ENCODE results near the gene PLAAT3.

Gene PLAAT3

GRCh38 chr11:63563201-63564055 lies 50.8 kb downstream of the PLAAT3 start, which contains the start of gene PLAAT2:
Gene PLAAT2 (minus strand): TSS chr11:63563379. CDS start chr11:63563324, 55 bp downstream.
- H3K4me1 ChIP-seq (ENCODE audit: insufficient read depth, low read length): peaks cover 19% of the 10 kb centered on the region
- no peaks in the 10 kb centered on the region for H3K36me3 ChIP-seq (ENCODE audit: insufficient read depth, low read length)
- no peak within 1 kb of the TSS for H3K4me3 ChIP-seq (ENCODE audit: low read depth in 1 of 2, low read length in 2 of 2)
- H3K27ac ChIP-seq (ENCODE audit: low read depth, low read length): no peak within 1 kb of the TSS
- no peaks in the 10 kb centered on the region for H3K9me3 ChIP-seq (ENCODE audit: low read length)
- no peaks in the 10 kb centered on the region for H3K27me3 ChIP-seq (ENCODE audit: control insufficient read depth in 1 of 2, insufficient read depth in 2 of 2, low read length in 2 of 2)
- no peak within 1 kb of the TSS for H3K9ac ChIP-seq (ENCODE audit: low read length)

- peaks cover 12% of the 10 kb centered on the region for H3K4me1 ChIP-seq (ENCODE audit: insufficient read depth, low read length)
- no peaks in the 10 kb centered on the region for H3K9me3 ChIP-seq (ENCODE audit: low read length)
- H3K27me3 ChIP-seq (ENCODE audit: control insufficient read depth in 1 of 2, insufficient read depth in 2 of 2, low read length in 2 of 2): no peaks in the 10 kb centered on the region
- no peak overlapping the region for H3K4me3 ChIP-seq (ENCODE audit: low read depth in 1 of 2, low read length in 2 of 2)
- H3K9ac ChIP-seq (ENCODE audit: low read length): no peak overlapping the region
- H3K27ac ChIP-seq (ENCODE audit: low read depth, low read length): no peak overlapping the region
- no peaks in the 10 kb centered on the region for H3K36me3 ChIP-seq (ENCODE audit: insufficient read depth, low read length)
Measured at GRCh38 chr11:63560506-63561180, 53.6 kb downstream of the PLAAT3 start.

GRCh38 chr11:63558459-63559157 lies 55.6 kb downstream of the PLAAT3 start:
- Histone ChIP-seq H3K27ac (ENCODE audit: low read depth, low read length) (no peak overlapping the region), H3K4me3 (ENCODE audit: low read depth in 1 of 2, low read length in 2 of 2) (no peak overlapping the region), H3K27me3 (ENCODE audit: control insufficient read depth in 1 of 2, insufficient read depth in 2 of 2, low read length in 2 of 2) (no peaks in the 10 kb centered on the region), H3K9ac (ENCODE audit: low read length) (no peak overlapping the region), H3K4me1 (ENCODE audit: insufficient read depth, low read length) (peaks cover 12% of the 10 kb centered on the region), H3K36me3 (ENCODE audit: insufficient read depth, low read length) (no peaks in the 10 kb centered on the region), H3K9me3 (ENCODE audit: low read length) (no peaks in the 10 kb centered on the region)

GRCh38 chr11:63557570-63557969 lies 56.7 kb downstream of the PLAAT3 start:
- H3K27ac ChIP-seq (ENCODE audit: low read depth, low read length): no peak overlapping the region
- peaks cover 12% of the 10 kb centered on the region for H3K4me1 ChIP-seq (ENCODE audit: insufficient read depth, low read length)
- no peak overlapping the region for H3K4me3 ChIP-seq (ENCODE audit: low read depth in 1 of 2, low read length in 2 of 2)
- no peaks in the 10 kb centered on the region for H3K27me3 ChIP-seq (ENCODE audit: control insufficient read depth in 1 of 2, insufficient read depth in 2 of 2, low read length in 2 of 2)
- H3K9ac ChIP-seq (ENCODE audit: low read length): no peak overlapping the region
- H3K9me3 ChIP-seq (ENCODE audit: low read length): no peaks in the 10 kb centered on the region
- no peaks in the 10 kb centered on the region for H3K36me3 ChIP-seq (ENCODE audit: insufficient read depth, low read length)

GRCh38 chr11:63556404-63557013 lies 57.7 kb downstream of the PLAAT3 start:
- no peaks in the 10 kb centered on the region for H3K9me3 ChIP-seq (ENCODE audit: low read length)
- H3K36me3 ChIP-seq (ENCODE audit: insufficient read depth, low read length): no peaks in the 10 kb centered on the region
- no peak overlapping the region for H3K9ac ChIP-seq (ENCODE audit: low read length)
- H3K27me3 ChIP-seq (ENCODE audit: control insufficient read depth in 1 of 2, insufficient read depth in 2 of 2, low read length in 2 of 2): no peaks in the 10 kb centered on the region
- no peak overlapping the region for H3K4me3 ChIP-seq (ENCODE audit: low read depth in 1 of 2, low read length in 2 of 2)
- H3K4me1 ChIP-seq (ENCODE audit: insufficient read depth, low read length): peaks cover 12% of the 10 kb centered on the region
- H3K27ac ChIP-seq (ENCODE audit: low read depth, low read length): no peak overlapping the region

- no peaks in the 10 kb centered on the region for H3K9me3 ChIP-seq (ENCODE audit: low read length)
- H3K9ac ChIP-seq (ENCODE audit: low read length): no peak overlapping the region
- H3K27me3 ChIP-seq (ENCODE audit: control insufficient read depth in 1 of 2, insufficient read depth in 2 of 2, low read length in 2 of 2): no peaks in the 10 kb centered on the region
- H3K4me1 ChIP-seq (ENCODE audit: insufficient read depth, low read length): peaks cover 4% of the 10 kb centered on the region
- no peak overlapping the region for H3K4me3 ChIP-seq (ENCODE audit: low read depth in 1 of 2, low read length in 2 of 2)
- no peak overlapping the region for H3K27ac ChIP-seq (ENCODE audit: low read depth, low read length)
- no peaks in the 10 kb centered on the region for H3K36me3 ChIP-seq (ENCODE audit: insufficient read depth, low read length)
Measured at GRCh38 chr11:63554877-63555223, 59.4 kb downstream of the PLAAT3 start.

- no peaks in the 10 kb centered on the region for H3K27me3 ChIP-seq (ENCODE audit: control insufficient read depth in 1 of 2, insufficient read depth in 2 of 2, low read length in 2 of 2)
- no peaks in the 10 kb centered on the region for H3K36me3 ChIP-seq (ENCODE audit: insufficient read depth, low read length)
- no peak overlapping the region for H3K27ac ChIP-seq (ENCODE audit: low read depth, low read length)
- peaks cover 4% of the 10 kb centered on the region for H3K4me1 ChIP-seq (ENCODE audit: insufficient read depth, low read length)
- no peaks in the 10 kb centered on the region for H3K9me3 ChIP-seq (ENCODE audit: low read length)
- no peak overlapping the region for H3K9ac ChIP-seq (ENCODE audit: low read length)
- no peak overlapping the region for H3K4me3 ChIP-seq (ENCODE audit: low read depth in 1 of 2, low read length in 2 of 2)
Measured at GRCh38 chr11:63553759-63554158, 60.5 kb downstream of the PLAAT3 start.

GRCh38 chr11:63552921-63553320 lies 61.3 kb downstream of the PLAAT3 start:
- Histone ChIP-seq H3K27me3 (ENCODE audit: control insufficient read depth in 1 of 2, insufficient read depth in 2 of 2, low read length in 2 of 2) (no peaks in the 10 kb centered on the region), H3K4me1 (ENCODE audit: insufficient read depth, low read length) (peaks cover 3% of the 10 kb centered on the region), H3K9me3 (ENCODE audit: low read length) (no peaks in the 10 kb centered on the region), H3K27ac (ENCODE audit: low read depth, low read length) (no peak overlapping the region), H3K36me3 (ENCODE audit: insufficient read depth, low read length) (no peaks in the 10 kb centered on the region), H3K4me3 (ENCODE audit: low read depth in 1 of 2, low read length in 2 of 2) (no peak overlapping the region), H3K9ac (ENCODE audit: low read length) (no peak overlapping the region)

- Histone ChIP-seq H3K27ac (ENCODE audit: low read depth, low read length) (no peak overlapping the region), H3K9ac (ENCODE audit: low read length) (no peak overlapping the region), H3K4me3 (ENCODE audit: low read depth in 1 of 2, low read length in 2 of 2) (no peak overlapping the region), H3K9me3 (ENCODE audit: low read length) (no peaks in the 10 kb centered on the region), H3K36me3 (ENCODE audit: insufficient read depth, low read length) (peaks cover 8% of the 10 kb centered on the region), H3K27me3 (ENCODE audit: control insufficient read depth in 1 of 2, insufficient read depth in 2 of 2, low read length in 2 of 2) (no peaks in the 10 kb centered on the region), H3K4me1 (ENCODE audit: insufficient read depth, low read length) (no peaks in the 10 kb centered on the region)
Measured at GRCh38 chr11:63551889-63552266, 62.4 kb downstream of the PLAAT3 start.

- Histone ChIP-seq H3K27ac (ENCODE audit: low read depth, low read length) (no peak overlapping the region), H3K27me3 (ENCODE audit: control insufficient read depth in 1 of 2, insufficient read depth in 2 of 2, low read length in 2 of 2) (no peaks in the 10 kb centered on the region), H3K36me3 (ENCODE audit: insufficient read depth, low read length) (peaks cover 12% of the 10 kb centered on the region), H3K9me3 (ENCODE audit: low read length) (no peaks in the 10 kb centered on the region), H3K9ac (ENCODE audit: low read length) (no peak overlapping the region), H3K4me3 (ENCODE audit: low read depth in 1 of 2, low read length in 2 of 2) (no peak overlapping the region), H3K4me1 (ENCODE audit: insufficient read depth, low read length) (no peaks in the 10 kb centered on the region)
Measured at GRCh38 chr11:63551091-63551888, 62.9 kb downstream of the PLAAT3 start.

All from muscle layer of colon (tissue), 2 donors.